IPS-18a (cell line): ENCODE measurements around the gene COA8.

Experiments used
- H3K27ac ChIP-seq: one replicate; pipeline ENCODE4 v1.5.1; 2013; ENCODE audit warnings: low read length
- H3K27me3 ChIP-seq: one replicate; pipeline ENCODE4 v1.6.1; 2013; ENCODE audit warnings: mild to moderate bottlenecking, low read length; ENCODE audit not compliant: control insufficient read depth, insufficient read depth
- H3K36me3 ChIP-seq: one replicate; pipeline ENCODE4 v1.6.1; 2013; ENCODE audit warnings: low read depth, low read length; ENCODE audit not compliant: control insufficient read depth
- H3K4me1 ChIP-seq: one replicate; pipeline ENCODE4 v1.6.1; 2013; ENCODE audit warnings: low read depth, low read length; ENCODE audit not compliant: control insufficient read depth
- H3K4me3 ChIP-seq: one replicate; pipeline ENCODE4 v1.5.1; 2013; ENCODE audit warnings: low read length
- H3K9ac ChIP-seq: one replicate; pipeline ENCODE4 v1.6.1; 2013; ENCODE audit warnings: mild to moderate bottlenecking, low read length, moderate library complexity
- H3K9me3 ChIP-seq: one replicate; pipeline ENCODE4 v1.6.1; 2013; ENCODE audit warnings: low read depth, low read length; ENCODE audit not compliant: control insufficient read depth

The COA8 gene

GRCh38 chr14:103562429-103563225 is at the start of gene COA8, which contains the start of gene BAG5:
TSS of gene COA8 (plus strand) at chr14:103562960. CDS start at chr14:103563002, 42 bp downstream.
TSS of gene BAG5 (minus strand) at chr14:103562657. CDS start at chr14:103561164, 1,493 bp downstream.
- H3K4me3 ChIP-seq, result peak within 1 kb of the TSS; percentile 83
- H3K27me3 ChIP-seq, result no peaks in the 10 kb centered on the region
- peaks cover 26% of the 10 kb centered on the region for H3K36me3 ChIP-seq
- H3K9me3 ChIP-seq, result no peaks in the 10 kb centered on the region
- peaks cover 6% of the 10 kb centered on the region for H3K4me1 ChIP-seq
- peak within 1 kb of the TSS; percentile 83 for H3K9ac ChIP-seq
- H3K27ac ChIP-seq, result peak within 1 kb of the TSS; percentile 18

GRCh38 chr14:103514596-103515421 is 48.0 kb upstream of the COA8 start:
- no peak overlapping the region for H3K4me3 ChIP-seq
- H3K9me3 ChIP-seq, result no peaks in the 10 kb centered on the region
- H3K4me1 ChIP-seq, result peaks cover 3% of the 10 kb centered on the region
- no peaks in the 10 kb centered on the region for H3K27me3 ChIP-seq
- H3K36me3 ChIP-seq, result peaks cover 6% of the 10 kb centered on the region
- no peak overlapping the region for H3K27ac ChIP-seq
- H3K9ac ChIP-seq, result no peak overlapping the region

GRCh38 chr14:103516426-103517173 is 46.2 kb upstream of the COA8 start:
- Histone ChIP-seq H3K4me3 (no peak overlapping the region), H3K27ac (no peak overlapping the region), H3K9me3 (no peaks in the 10 kb centered on the region), H3K4me1 (peaks cover 3% of the 10 kb centered on the region), H3K27me3 (no peaks in the 10 kb centered on the region), H3K9ac (no peak overlapping the region), H3K36me3 (peaks cover 12% of the 10 kb centered on the region)

GRCh38 chr14:103517174-103517566 is 45.6 kb upstream of the COA8 start:
- Histone ChIP-seq H3K27ac (no peak overlapping the region), H3K9ac (no peak overlapping the region), H3K36me3 (peaks cover 12% of the 10 kb centered on the region)

GRCh38 chr14:103517721-103518421 is 44.9 kb upstream of the COA8 start:
- H3K36me3 ChIP-seq, result peaks cover 12% of the 10 kb centered on the region
- H3K4me1 ChIP-seq, result peaks cover 3% of the 10 kb centered on the region
- H3K9ac ChIP-seq, result no peak overlapping the region
- no peaks in the 10 kb centered on the region for H3K9me3 ChIP-seq
- H3K27ac ChIP-seq, result no peak overlapping the region
- H3K4me3 ChIP-seq, result no peak overlapping the region
- peaks cover under 1% of the 10 kb centered on the region for H3K27me3 ChIP-seq

More at GRCh38 chr14:103517174-103517566, 45.6 kb upstream of the COA8 start:
- no peak overlapping the region for H3K4me3 ChIP-seq
- no peaks in the 10 kb centered on the region for H3K9me3 ChIP-seq
- no peaks in the 10 kb centered on the region for H3K27me3 ChIP-seq
- peaks cover 3% of the 10 kb centered on the region for H3K4me1 ChIP-seq

- no peaks in the 10 kb centered on the region for H3K9me3 ChIP-seq
- no peak overlapping the region for H3K9ac ChIP-seq
- no peak overlapping the region for H3K4me3 ChIP-seq
- peaks cover 3% of the 10 kb centered on the region for H3K4me1 ChIP-seq
- peaks cover 7% of the 10 kb centered on the region for H3K27me3 ChIP-seq
- H3K36me3 ChIP-seq, result peaks cover 12% of the 10 kb centered on the region
- no peak overlapping the region for H3K27ac ChIP-seq
These were observed 44.2 kb upstream of the COA8 start for GRCh38 chr14:103518422-103519042.

GRCh38 chr14:103519043-103519836 is 43.5 kb upstream of the COA8 start:
- Histone ChIP-seq H3K36me3 (peaks cover 12% of the 10 kb centered on the region), H3K4me3 (no peak overlapping the region), H3K27me3 (peaks cover 15% of the 10 kb centered on the region), H3K4me1 (peaks cover 3% of the 10 kb centered on the region), H3K27ac (no peak overlapping the region), H3K9ac (no peak overlapping the region), H3K9me3 (no peaks in the 10 kb centered on the region)

GRCh38 chr14:103519837-103520212 is 42.9 kb upstream of the COA8 start:
- H3K27ac ChIP-seq, result no peak overlapping the region
- H3K4me3 ChIP-seq, result no peak overlapping the region
- H3K9me3 ChIP-seq, result no peaks in the 10 kb centered on the region
- no peak overlapping the region for H3K9ac ChIP-seq
- peaks cover 12% of the 10 kb centered on the region for H3K36me3 ChIP-seq
- H3K27me3 ChIP-seq, result peaks cover 20% of the 10 kb centered on the region
- peaks cover 3% of the 10 kb centered on the region for H3K4me1 ChIP-seq

GRCh38 chr14:103520269-103520656 is 42.5 kb upstream of the COA8 start:
- Histone ChIP-seq H3K9ac (no peak overlapping the region), H3K4me3 (no peak overlapping the region), H3K27me3 (peaks cover 25% of the 10 kb centered on the region), H3K27ac (no peak overlapping the region), H3K36me3 (peaks cover 12% of the 10 kb centered on the region), H3K4me1 (peaks cover 3% of the 10 kb centered on the region), H3K9me3 (no peaks in the 10 kb centered on the region)
